HepG2 (cell line): ENCODE measurements around the gene SLC25A11. TPM values are rescaled to one million over a fixed set of nuclear protein-coding genes. Genes with fewer than 3 reads are reported as not detected.

Source experiments
- ATF4 ChIP-seq, 2 experiments: fragments of 450-650 bp in 1 of 2; sonication (generic) in 1 of 2; formaldehyde crosslinking; IDR thresholded peaks; 2 replicates each; pipeline versions ENCODE4 v1.5.0 to v1.8.0; 2020 to 2022; ENCODE audit warnings: mild to moderate bottlenecking in 1 of 2, missing genetic modification reagents in 1 of 2
- CAMTA2 ChIP-seq: sonication (generic); formaldehyde crosslinking; IDR thresholded peaks from 2 replicates; pipeline ENCODE4 v1.4.0; 2020; ENCODE audit warnings: mild to moderate bottlenecking, missing genetic modification reagents, borderline replicate concordance
- FOXA1 ChIP-seq, 2 experiments: fragments of 450-650 bp in 1 of 2; sonication (generic) in 1 of 2; formaldehyde crosslinking in 1 of 2; IDR thresholded peaks; 2 replicates each; pipeline versions ENCODE4 v1.4.0 to v1.6.1; 2016 to 2020; ENCODE audit warnings: missing genetic modification reagents in 1 of 2
- HHEX ChIP-seq: IDR thresholded peaks from 2 replicates; pipeline ENCODE4 v1.6.1; 2016; ENCODE audit warnings: control low read depth
- HMG20B ChIP-seq: conservative IDR thresholded peaks from 2 replicates; pipeline ENCODE4 v1.6.1; 2016; ENCODE audit warnings: missing genetic modification reagents, missing compliant biosample characterization
- MEIS2 ChIP-seq: sonication (generic); formaldehyde crosslinking; IDR thresholded peaks from 2 replicates; pipeline ENCODE4 v1.9.0; 2021; ENCODE audit warnings: mild to moderate bottlenecking, missing genetic modification reagents
- MTA3 ChIP-seq: sonication (generic); formaldehyde crosslinking; IDR thresholded peaks from 2 replicates; pipeline ENCODE4 v1.4.0; 2020; ENCODE audit warnings: missing genetic modification reagents
- NR2F1 ChIP-seq, 2 experiments: fragments of 450-650 bp in 1 of 2; formaldehyde crosslinking in 1 of 2; IDR thresholded peaks; 2 replicates each; pipeline versions ENCODE4 v1.5.0 to v1.6.1; 2016 to 2020; ENCODE audit warnings: mild to moderate bottlenecking in 1 of 2, missing compliant biosample characterization in 1 of 2, missing genetic modification reagents in 1 of 2, moderate library complexity in 1 of 2
- PBX2 ChIP-seq: IDR thresholded peaks from 2 replicates; pipeline ENCODE4 v1.6.1; 2016; ENCODE audit warnings: control low read depth
- PRDM15 ChIP-seq: sonication (generic); formaldehyde crosslinking; IDR thresholded peaks from 2 replicates; pipeline ENCODE4 v1.4.0; 2020; ENCODE audit warnings: missing genetic modification reagents
- SAFB2 ChIP-seq: sonication (generic); formaldehyde crosslinking; IDR thresholded peaks from 2 replicates; pipeline ENCODE4 v1.5.1; 2020; ENCODE audit warnings: missing genetic modification reagents, low read depth, mild to moderate bottlenecking, borderline replicate concordance
- SALL2 ChIP-seq: sonication (generic); formaldehyde crosslinking; IDR thresholded peaks from 2 replicates; pipeline ENCODE4 v1.8.1; 2023; ENCODE audit warnings: mild to moderate bottlenecking, missing genetic modification reagents, inconsistent platforms
- ZNF292 ChIP-seq: sonication (generic); formaldehyde crosslinking; IDR thresholded peaks from 2 replicates; pipeline ENCODE4 v1.8.1; 2022; ENCODE audit warnings: mild to moderate bottlenecking, low read depth, missing genetic modification reagents, borderline replicate concordance
- ZNF552 ChIP-seq: sonication (generic); formaldehyde crosslinking; IDR thresholded peaks from 2 replicates; pipeline ENCODE4 v1.9.0; 2022; ENCODE audit warnings: missing genetic modification reagents, mild to moderate bottlenecking, borderline replicate concordance
- polyA plus RNA-seq, 8 experiments: library from polyadenylated mRNA; depleted of rRNA in 3 of 8; stranded (reverse) in 7 of 8; unstranded in 1 of 8; fragments of >200 nt; fragmentation: Illumina TruSeq in 4 of 8; extraction: Trizol in 4 of 8; gene quantifications; 2 replicates each; pipeline versions ENCODE4 v1.2.1 to v1.2.3, GENCODE V29; 2011 to 2016; ENCODE audit warnings: low read depth in 4 of 8, missing spikeins in 1 of 8, mixed read lengths in 1 of 8; ENCODE audit not compliant: insufficient read depth in 1 of 8
- total RNA-seq, 5 experiments: library from RNA; depleted of rRNA; stranded (reverse); fragments of >200 nt; fragmentation: Illumina TruSeq; extraction: Trizol; gene quantifications; 2 replicates each; pipeline ENCODE4 v1.2.3, GENCODE V29; 2016; ENCODE audit warnings: low read depth in 1 of 5
- TF ChIP-seq, protein P1 (sequence below): IDR thresholded peaks from 2 replicates; pipeline ENCODE4 v1.6.1; 2018; ENCODE audit warnings: missing genetic modification reagents, mild to moderate bottlenecking, missing compliant biosample characterization
- TF ChIP-seq, protein P2 (sequence below): sonication (generic); formaldehyde crosslinking; IDR thresholded peaks from 2 replicates; pipeline ENCODE4 v1.5.1; 2020; ENCODE audit warnings: missing genetic modification reagents, mild to moderate bottlenecking, borderline replicate concordance
- TF ChIP-seq, protein P3 (sequence below): sonication (generic); formaldehyde crosslinking; IDR thresholded peaks from 2 replicates; pipeline ENCODE4 v1.5.0; 2020; ENCODE audit warnings: mild to moderate bottlenecking, missing genetic modification reagents

Gene SLC25A11
- total and polyA plus RNA-seq, 2 of the 13 experiments (the other 11 are each of a cell fraction or from before 2014, with no cell fraction given): 35.4 to 47.2 TPM

GRCh38 chr17:4969551-4970173 lies 29.8 kb upstream of the SLC25A11 start (continued):
- no peak for TF ChIP-seq PRDM15
- 0 out of 4 replicates have a peak, but pooled peaks of 1 of the 2 experiments have one; percentile 6 for TF ChIP-seq NR2F1 (CRISPR knock-in tag; IDR thresholded peaks at IDR 0.05)
- 0 out of 2 replicates have a peak, but pooled peaks have one; percentile 43 for TF ChIP-seq ZNF292 (CRISPR knock-in tag)
- TF ChIP-seq SALL2 (CRISPR knock-in tag): no peak
- TF ChIP-seq, protein P1, sequence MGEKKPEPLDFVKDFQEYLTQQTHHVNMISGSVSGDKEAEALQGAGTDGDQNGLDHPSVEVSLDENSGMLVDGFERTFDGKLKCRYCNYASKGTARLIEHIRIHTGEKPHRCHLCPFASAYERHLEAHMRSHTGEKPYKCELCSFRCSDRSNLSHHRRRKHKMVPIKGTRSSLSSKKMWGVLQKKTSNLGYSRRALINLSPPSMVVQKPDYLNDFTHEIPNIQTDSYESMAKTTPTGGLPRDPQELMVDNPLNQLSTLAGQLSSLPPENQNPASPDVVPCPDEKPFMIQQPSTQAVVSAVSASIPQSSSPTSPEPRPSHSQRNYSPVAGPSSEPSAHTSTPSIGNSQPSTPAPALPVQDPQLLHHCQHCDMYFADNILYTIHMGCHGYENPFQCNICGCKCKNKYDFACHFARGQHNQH: no peak; the same call in 1 of the 2 replicates
- TF ChIP-seq, protein P2, sequence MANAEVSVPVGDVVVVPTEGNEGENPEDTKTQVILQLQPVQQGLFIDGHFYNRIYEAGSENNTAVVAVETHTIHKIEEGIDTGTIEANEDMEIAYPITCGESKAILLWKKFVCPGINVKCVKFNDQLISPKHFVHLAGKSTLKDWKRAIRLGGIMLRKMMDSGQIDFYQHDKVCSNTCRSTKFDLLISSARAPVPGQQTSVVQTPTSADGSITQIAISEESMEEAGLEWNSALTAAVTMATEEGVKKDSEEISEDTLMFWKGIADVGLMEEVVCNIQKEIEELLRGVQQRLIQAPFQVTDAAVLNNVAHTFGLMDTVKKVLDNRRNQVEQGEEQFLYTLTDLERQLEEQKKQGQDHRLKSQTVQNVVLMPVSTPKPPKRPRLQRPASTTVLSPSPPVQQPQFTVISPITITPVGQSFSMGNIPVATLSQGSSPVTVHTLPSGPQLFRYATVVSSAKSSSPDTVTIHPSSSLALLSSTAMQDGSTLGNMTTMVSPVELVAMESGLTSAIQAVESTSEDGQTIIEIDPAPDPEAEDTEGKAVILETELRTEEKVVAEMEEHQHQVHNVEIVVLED (CRISPR knock-in tag): no peak
- TF ChIP-seq HHEX (CRISPR knock-in tag): no peak
- no peak; the same call in 1 of the 2 replicates for TF ChIP-seq SAFB2 (CRISPR knock-in tag)
- TF ChIP-seq ATF4 (CRISPR knock-in tag; IDR thresholded peaks at IDR 0.05): no peak
- TF ChIP-seq, protein P3, sequence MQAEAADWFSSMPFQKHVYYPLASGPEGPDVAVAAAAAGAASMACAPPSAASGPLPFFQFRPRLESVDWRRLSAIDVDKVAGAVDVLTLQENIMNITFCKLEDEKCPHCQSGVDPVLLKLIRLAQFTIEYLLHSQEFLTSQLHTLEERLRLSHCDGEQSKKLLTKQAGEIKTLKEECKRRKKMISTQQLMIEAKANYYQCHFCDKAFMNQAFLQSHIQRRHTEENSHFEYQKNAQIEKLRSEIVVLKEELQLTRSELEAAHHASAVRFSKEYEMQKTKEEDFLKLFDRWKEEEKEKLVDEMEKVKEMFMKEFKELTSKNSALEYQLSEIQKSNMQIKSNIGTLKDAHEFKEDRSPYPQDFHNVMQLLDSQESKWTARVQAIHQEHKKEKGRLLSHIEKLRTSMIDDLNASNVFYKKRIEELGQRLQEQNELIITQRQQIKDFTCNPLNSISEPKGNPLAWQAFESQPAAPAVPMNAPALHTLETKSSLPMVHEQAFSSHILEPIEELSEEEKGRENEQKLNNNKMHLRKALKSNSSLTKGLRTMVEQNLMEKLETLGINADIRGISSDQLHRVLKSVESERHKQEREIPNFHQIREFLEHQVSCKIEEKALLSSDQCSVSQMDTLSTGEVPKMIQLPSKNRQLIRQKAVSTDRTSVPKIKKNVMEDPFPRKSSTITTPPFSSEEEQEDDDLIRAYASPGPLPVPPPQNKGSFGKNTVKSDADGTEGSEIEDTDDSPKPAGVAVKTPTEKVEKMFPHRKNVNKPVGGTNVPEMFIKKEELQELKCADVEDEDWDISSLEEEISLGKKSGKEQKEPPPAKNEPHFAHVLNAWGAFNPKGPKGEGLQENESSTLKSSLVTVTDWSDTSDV (CRISPR knock-in tag): no peak
- no peak for TF ChIP-seq ZNF552 (CRISPR knock-in tag)
- no peak for TF ChIP-seq HMG20B (CRISPR knock-in tag)
- TF ChIP-seq FOXA1 (IDR thresholded peaks at IDR 0.05): no peak
- no peak for TF ChIP-seq FOXA1 (CRISPR knock-in tag; IDR thresholded peaks at IDR 0.05)
- TF ChIP-seq PBX2 (CRISPR knock-in tag): no peak
- TF ChIP-seq MEIS2 (CRISPR knock-in tag): 0 out of 2 replicates have a peak, but pooled peaks have one; percentile 14
- no peak for TF ChIP-seq MTA3 (CRISPR knock-in tag)
- TF ChIP-seq CAMTA2 (CRISPR knock-in tag): no peak
